ENCODE data around the gene TLL2. TPM values are rescaled to one million over a fixed set of nuclear protein-coding genes. Genes with fewer than 3 reads are reported as not detected.

The TLL2 gene
- total and polyA plus RNA-seq, 2 of the 4 experiments (the other 2 are of a cell fraction): under 0.01 to 0.05 TPM

- CTCF ChIA-PET: interaction anchor here (0.6 kb wide), 1 partner anchor 1105 kb away, joined by 6 read pairs; no protein-coding TSS in a partner anchor
- in situ Hi-C loops (cut with MboI; ENCODE audit: low sequenced_read_pairs): no loop called here
These were observed 173.5 kb downstream of the TLL2 start for GRCh38 chr10:96339956-96340904.

More at GRCh38 chr10:96339956-96340904, 173.5 kb downstream of the TLL2 start:
- BruUV-seq (replicated peaks): no TSS peak
- Histone ChIP-seq H3K4me1 (ENCODE audit: control insufficient read depth, insufficient read depth, low read length) (no peaks in the 10 kb centered on the region), H2BK20ac (ENCODE audit: low read depth, low read length) (no peak overlapping the region), H2BK120ac (ENCODE audit: low read depth, low read length) (no peak overlapping the region), H3K56ac (ENCODE audit: extremely low read depth, insufficient read depth, low read length) (no peak overlapping the region), H2AK9ac (replicated peaks; ENCODE audit: low read depth, low read length, poor library complexity) (no peak overlapping the region), H3K14ac (replicated peaks; ENCODE audit: low read depth, low read length) (no peak overlapping the region), H3K18ac (ENCODE audit: low read depth, low read length) (no peak overlapping the region), H3K27ac (ENCODE audit: insufficient read depth, low read length) (no peak overlapping the region), H4K91ac (ENCODE audit: insufficient read depth, low read depth, low read length) (no peak overlapping the region), H2AFZ (replicated peaks; ENCODE audit: low read length, poor library complexity) (no peak overlapping the region), H3K4me3 (ENCODE audit: insufficient read depth, low read depth, low read length) (no peak overlapping the region), H4K5ac (ENCODE audit: low read depth, low read length) (no peak overlapping the region), H3K9me3 (ENCODE audit: control insufficient read depth, insufficient read depth, low read length) (no peaks in the 10 kb centered on the region), H3K36me3 (ENCODE audit: control insufficient read depth, insufficient read depth, low read length) (no peaks in the 10 kb centered on the region), H3K27me3 (ENCODE audit: control insufficient read depth, insufficient read depth, low read length) (no peaks in the 10 kb centered on the region; the same call in none of the 2 replicates), H4K20me1 (ENCODE audit: insufficient read depth, low read length) (no peaks in the 10 kb centered on the region), H3K79me1 (ENCODE audit: low read depth in 1 of 2, low read length in 2 of 2) (no peaks in the 10 kb centered on the region), H3K9me1 (ENCODE audit: insufficient read depth, low read length) (no peaks in the 10 kb centered on the region), H2BK5ac (ENCODE audit: low read depth, low read length, poor library complexity, severe bottlenecking) (no peak overlapping the region), H2BK15ac (ENCODE audit: low read depth, low read length) (no peak overlapping the region), H3K4me2 (ENCODE audit: low read depth, low read length) (no peak overlapping the region), H3K9ac (ENCODE audit: low read depth, low read length) (no peak overlapping the region), H2AK5ac (ENCODE audit: low read depth, low read length) (no peak overlapping the region), H3K23ac (ENCODE audit: low read depth, low read length) (no peak overlapping the region), H4K8ac (ENCODE audit: low read depth in 2 of 2, low read length in 2 of 2) (no peak overlapping the region), H3K4ac (ENCODE audit: low read depth, low read length) (no peak overlapping the region)
- no peak for TF ChIP-seq NFE2L2 (IDR thresholded peaks at IDR 0.05; ENCODE audit: low read depth, low read length)
- no peak for TF ChIP-seq MXI1 (IDR thresholded peaks at IDR 0.05; ENCODE audit: borderline replicate concordance, low read depth, low read length)
- no peak for TF ChIP-seq BHLHE40 (IDR thresholded peaks at IDR 0.05; ENCODE audit: low read depth, low read length)
- TF ChIP-seq USF2 (IDR thresholded peaks at IDR 0.05; ENCODE audit: low read depth, low read length): no peak
- TF ChIP-seq POLR2A (IDR thresholded peaks at IDR 0.05; ENCODE audit: low read depth, low read length): no peak
- TF ChIP-seq RFX5 (IDR thresholded peaks at IDR 0.05; ENCODE audit: low read depth, low read length): no peak
- TF ChIP-seq RAD21 (IDR thresholded peaks at IDR 0.05; ENCODE audit: low read length): peak; percentile 56
- TF ChIP-seq CTCF (conservative IDR thresholded peaks at IDR 0.05; ENCODE audit: low read depth, low read length): peak; percentile 68
- TF ChIP-seq CEBPB (IDR thresholded peaks at IDR 0.05; ENCODE audit: low read depth, low read length): no peak
- TF ChIP-seq FOS (IDR thresholded peaks at IDR 0.05; ENCODE audit: low read depth, low read length): no peak
- TF ChIP-seq MAZ (IDR thresholded peaks at IDR 0.05; ENCODE audit: borderline replicate concordance, low read depth, low read length): no peak
- peak; percentile 44 for TF ChIP-seq SMC3 (IDR thresholded peaks at IDR 0.05; ENCODE audit: low read depth, low read length)
- POLR2A ChIA-PET (ENCODE audit: unreplicated experiment): no interaction called here
- DNase-seq (peak; percentile 70), ATAC-seq (ENCODE audit: low read depth) (peak; percentile 89)
- intact Hi-C loops (cut with micrococcal nuclease): loop anchor here (1.0 kb wide), 1 partner anchor 323 kb away; no protein-coding TSS in a partner anchor
- 0% methylated on average over 1 of the region's 7 CpGs; no CpG with 5 or more reads in 1 of the 2 experiments for WGBS, 2 experiments (ENCODE audit: extremely low coverage in 2 of 2, insufficient read length in 1 of 2)
- dilution Hi-C loops (cut with HindIII; ENCODE audit: low sequenced_read_pairs, unreplicated experiment): no loop called here
